Heart right ventricle (tissue), 16 donors: Measurements from ENCODE around the gene KIF3B. TPM values are rescaled to one million over a fixed set of nuclear protein-coding genes. Genes with fewer than 3 reads are reported as not detected.

Source experiments
- ATAC-seq, 8 donors: fragments of 200-7000 bp; cut with Tn5 transposase; one replicate each; pipeline ENCODE4 v1.9.1; 2020; ENCODE audit warnings: mild to moderate bottlenecking in 8 of 8, moderate library complexity in 8 of 8, moderate number of reproducible peaks in 1 of 8
- DNase-seq, 2 donors: peaks; one replicate each; pipeline ENCODE4 v3.0.0-alpha.2; 2020
- H3K27ac ChIP-seq, 10 donors: fragments of 200-600 bp; sonication (generic) in 2 of 10; one replicate each; pipeline versions ENCODE4 v1.5.0 to v1.8.0; 2020 to 2022; ENCODE audit warnings: mild to moderate bottlenecking in 3 of 10
- H3K27me3 ChIP-seq, 7 donors: fragments of 200-600 bp; one replicate each; pipeline ENCODE4 v1.8.0; 2021 to 2022; ENCODE audit warnings: mild to moderate bottlenecking in 2 of 7
- H3K36me3 ChIP-seq, 9 donors: fragments of 200-600 bp; sonication (generic) in 1 of 9; one replicate each; pipeline versions ENCODE4 v1.5.0 to v1.8.0; 2020 to 2022; ENCODE audit warnings: mild to moderate bottlenecking in 2 of 9
- H3K4me1 ChIP-seq, 9 donors: fragments of 200-600 bp; sonication (generic) in 1 of 9; one replicate each; pipeline versions ENCODE4 v1.5.0 to v1.8.0; 2020 to 2022; ENCODE audit warnings: mild to moderate bottlenecking in 4 of 9
- H3K4me3 ChIP-seq, 10 donors: fragments of 200-600 bp; sonication (generic) in 2 of 10; one replicate each; pipeline versions ENCODE4 v1.5.0 to v1.8.0; 2020 to 2022; ENCODE audit warnings: mild to moderate bottlenecking in 7 of 10, moderate library complexity in 2 of 10
- H3K9me3 ChIP-seq, 11 donors: fragments of 200-600 bp in 10 of 11; sonication (generic) in 2 of 11; one replicate each; pipeline versions ENCODE4 v1.5.0 to v1.8.0; 2013 to 2022; ENCODE audit warnings: mild to moderate bottlenecking in 2 of 11, control low read depth in 1 of 11, moderate library complexity in 1 of 11
- WGBS, 2 donors: extraction: QIAGEN DNeasy Blood & Tissue Kit; methylation state at CpG; one replicate each; pipeline ENCODE4 v1.1.7; 2013; ENCODE audit warnings: inconsistent platforms in 1 of 2; 5-methylcytosine and 5-hydroxymethylcytosine counted together
- intact Hi-C, 10 donors: fragments of 100-400 bp; cut with DNase I; formaldehyde crosslinking; loops; one replicate each; pipeline versions ENCODE4 v1.11.1 to v1.14.2; 2022
- long read RNA-seq, 3 donors: library from polyadenylated mRNA; unstranded; transcript quantifications; one replicate each; pipeline ENCODE4 v2.0.0, GENCODE V29; 2020 to 2021
- polyA plus RNA-seq, 2 donors: library from polyadenylated mRNA; stranded (reverse); fragments of 200-250 nt; gene quantifications; one replicate each; pipeline ENCODE4 v1.2.3, GENCODE V29; 2013
- total RNA-seq, 10 donors: library from RNA; stranded (reverse); fragmentation: NEBNext Ultra II Directional in 3 of 10; extraction: Animal tissue kit (Norgen Biotek cat#: 25700) in 3 of 10; gene quantifications; one replicate each; pipeline versions ENCODE4 v1.2.1 to v1.2.4, GENCODE V29; 2021 to 2023
- TF ChIP-seq, protein P1 (sequence below), 9 donors: fragments of 200-600 bp; sonication (generic) in 2 of 9; IDR thresholded peaks; one replicate each; pipeline versions ENCODE4 v1.5.0 to v1.8.0; 2021 to 2022; ENCODE audit warnings: antibody characterized with exemption in 9 of 9, mild to moderate bottlenecking in 5 of 9, moderate library complexity in 1 of 9
- donor health status: Arrhythmogenic right ventricular cardiomyopathy.
- donor health status: ischemic (EF 13 %, LVEDD 7.1; RV severe dilation, severe dysfunction).
- donor health status: healthy with polysubstance abuse.
- donor health status: DM: no; HTN: yes; CAD: no.
- donor health status: DM: no; HTN: no; CAD: no.
- donor health status: ischemic (EF 25% LVEDD 6.9; RV normal size, moderate dysfunction).
- donor health status: ischemic (EF 25% LVEDD 5.7; RV mildly dilated, moderate dysfunction).
- donor health status: healthy.
- donor health status: DM: yes; HTN: yes; CAD: no.
- donor health status: Ischemic cardiomyopathy.
- donor health status: ischemic (EF 35%, LVEDD 5.7; RV mildly dilated, moderate dysfunction).
- donor health status: nonischemic (EF 11% LVEDD 7.7; RV severe dilation, severe dysfunction).
- donor health status: DM: yes; HTN: yes; CAD: no.
- donor health status: PGD.
- donor health status: ischemic (EF 29% LVEDD 5.4; RV normal size, mild dysfunction).
- donor health status: nonischemic (EF 23%, LVEDD 6.1; RV moderate dilation, normal function).

Gene KIF3B
- 10 to 100 TPM in 9 of 10 donors, 1 to 10 TPM in 1; 9.2 to 16.3 (median 11.5) TPM for total RNA-seq
- 1 to 10 TPM; 4.7 to 8.4 TPM for polyA plus RNA-seq
- long read RNA-seq, donor 1, full-length matches to known transcripts: 3 of 8 reads
- long read RNA-seq, donor 1, partial matches to known transcripts: 2 of 8 reads
- long read RNA-seq, donor 1, other reads (novel, unspliced or antisense): 3 of 8 reads
- long read RNA-seq, donor 2, partial matches to known transcripts: 0 of 3 reads
- long read RNA-seq, donor 2, other reads (novel, unspliced or antisense): 3 of 3 reads
- long read RNA-seq, donor 3, full-length matches to known transcripts: 2 of 16 reads
- long read RNA-seq, donor 3, partial matches to known transcripts: 10 of 16 reads
- long read RNA-seq, donor 3, other reads (novel, unspliced or antisense): 4 of 16 reads

DNA sequence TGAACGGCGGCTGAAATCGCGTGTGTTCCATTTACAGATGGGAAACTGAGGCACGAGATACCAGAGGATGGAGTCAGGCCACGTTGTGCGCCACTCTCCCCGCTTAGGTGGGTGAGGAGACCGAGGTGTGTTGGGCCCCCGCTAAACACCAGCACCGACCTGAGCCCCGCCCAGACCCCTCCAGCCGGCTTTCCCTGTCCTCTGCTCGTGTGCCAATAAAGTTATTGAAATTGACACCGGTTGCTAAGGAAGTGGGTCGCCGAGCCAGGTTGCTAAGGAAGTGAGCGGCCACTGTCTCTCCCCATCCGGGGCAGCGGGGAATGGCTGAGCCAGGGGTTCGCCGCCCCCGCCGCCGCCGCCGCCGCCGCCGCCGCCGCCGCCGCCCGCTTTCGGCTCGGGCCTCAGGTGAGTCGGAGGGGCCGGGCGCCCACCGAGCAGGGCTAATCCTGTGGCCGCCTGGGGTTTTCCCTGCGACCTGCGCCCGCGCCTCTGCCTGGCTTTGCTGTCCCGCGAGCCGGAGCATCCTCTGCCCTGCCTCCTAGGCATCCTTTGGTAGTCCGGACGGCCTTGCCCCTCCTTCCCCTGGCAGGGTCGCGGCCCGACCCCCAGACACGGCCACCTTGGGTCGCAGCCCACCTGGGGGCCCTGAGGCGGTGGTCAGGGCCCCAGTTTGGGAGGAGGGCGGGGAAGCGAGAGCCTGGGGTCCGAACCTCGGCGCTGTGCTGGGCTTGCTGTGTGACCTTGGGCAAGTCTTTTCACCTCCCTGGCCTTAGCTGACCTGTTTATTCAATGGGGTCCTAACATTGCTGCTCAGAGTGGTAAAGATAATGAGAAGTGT, at the start of gene KIF3B:
KIF3B (plus strand) TSS at position 291 of the 838 bp plus-strand sequence. CDS start 32,127 bp downstream, outside the sequence.
- ATAC-seq: peak; percentile 92 to 98 (median 96)
- Histone ChIP-seq H3K27ac (peak within 1 kb of the TSS; percentile 11 to 92 (median 83)), H3K4me3 (peak within 1 kb of the TSS; percentile 68 to 99 (median 92)), H3K27me3 (no peaks in the 10 kb centered on the region), H3K9me3 (peaks cover 0 to 4% (median 0%) of the 10 kb centered on the region in 11 donors), H3K4me1 (peaks cover 0 to 29% (median 23%) of the 10 kb centered on the region in 9 donors), H3K36me3 (no peaks in the 10 kb centered on the region)
- TF ChIP-seq, protein P1, sequence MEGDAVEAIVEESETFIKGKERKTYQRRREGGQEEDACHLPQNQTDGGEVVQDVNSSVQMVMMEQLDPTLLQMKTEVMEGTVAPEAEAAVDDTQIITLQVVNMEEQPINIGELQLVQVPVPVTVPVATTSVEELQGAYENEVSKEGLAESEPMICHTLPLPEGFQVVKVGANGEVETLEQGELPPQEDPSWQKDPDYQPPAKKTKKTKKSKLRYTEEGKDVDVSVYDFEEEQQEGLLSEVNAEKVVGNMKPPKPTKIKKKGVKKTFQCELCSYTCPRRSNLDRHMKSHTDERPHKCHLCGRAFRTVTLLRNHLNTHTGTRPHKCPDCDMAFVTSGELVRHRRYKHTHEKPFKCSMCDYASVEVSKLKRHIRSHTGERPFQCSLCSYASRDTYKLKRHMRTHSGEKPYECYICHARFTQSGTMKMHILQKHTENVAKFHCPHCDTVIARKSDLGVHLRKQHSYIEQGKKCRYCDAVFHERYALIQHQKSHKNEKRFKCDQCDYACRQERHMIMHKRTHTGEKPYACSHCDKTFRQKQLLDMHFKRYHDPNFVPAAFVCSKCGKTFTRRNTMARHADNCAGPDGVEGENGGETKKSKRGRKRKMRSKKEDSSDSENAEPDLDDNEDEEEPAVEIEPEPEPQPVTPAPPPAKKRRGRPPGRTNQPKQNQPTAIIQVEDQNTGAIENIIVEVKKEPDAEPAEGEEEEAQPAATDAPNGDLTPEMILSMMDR (IDR thresholded peaks at IDR 0.05): no peak
- intact Hi-C loops: loop anchor here in 3 of 10 donors (2.0 to 10.0 kb wide), 4 partner anchors 55 to 80 kb away; partner anchors contain the start of genes PLAGL2 (in 2 of the 3), POFUT1 (in 2 of the 3) and ASXL1 (in 1 of the 3)
- WGBS, 2 donors: 2% methylated on average over 44 to 62 of the region's 62 CpGs
- peak; percentile 85 to 93 for DNase-seq

DNA sequence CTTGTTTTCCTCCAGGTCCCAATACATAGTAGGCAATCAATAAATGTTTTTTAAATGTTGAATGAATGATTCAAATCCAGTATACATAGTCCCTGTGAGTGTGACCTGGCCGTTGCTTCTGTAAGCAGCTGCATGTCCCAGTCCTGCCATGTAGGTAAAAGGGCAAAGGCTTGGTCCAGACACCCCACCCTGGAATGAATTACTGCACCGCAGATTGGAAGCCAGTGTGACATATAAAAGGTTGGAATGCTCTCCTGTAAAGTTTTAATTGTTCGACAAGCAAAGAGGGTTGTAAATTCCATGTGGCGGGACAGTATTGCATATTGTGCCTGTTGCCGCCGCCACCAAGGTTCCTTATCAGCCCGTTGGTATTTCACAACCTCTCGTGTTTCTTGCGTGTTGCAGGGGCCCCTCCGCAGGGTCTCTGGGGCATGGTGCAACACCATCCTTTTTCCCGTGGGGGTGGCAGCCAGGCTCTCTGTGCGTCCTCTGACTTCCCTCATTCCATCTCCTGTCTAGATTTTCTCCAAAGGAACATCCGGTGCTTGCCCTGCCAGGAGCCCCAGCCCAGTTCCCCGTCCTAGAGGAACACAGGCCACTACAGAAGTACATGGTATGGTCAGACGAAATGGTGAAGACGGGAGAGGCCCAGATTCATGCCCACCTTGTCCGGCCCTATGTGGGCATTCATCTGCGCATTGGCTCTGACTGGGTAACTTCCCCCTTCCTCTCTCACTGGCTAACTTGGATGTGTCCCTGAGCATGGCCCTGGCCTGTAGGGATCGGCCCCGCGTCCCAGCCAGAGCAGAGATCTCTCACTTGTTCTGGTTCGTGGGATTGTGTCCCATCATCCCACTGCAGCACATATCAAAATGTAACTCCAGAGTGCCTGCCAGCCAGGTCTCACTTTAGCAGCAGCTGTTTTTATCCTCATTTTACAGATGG, 49.4 kb upstream of the KIF3B start:
- Histone ChIP-seq H3K36me3 (peaks cover 0 to 92% (median 22%) of the 10 kb centered on the region in 9 donors), H3K4me3 (peak overlapping the region in 3 of 10 donors; percentile 6 to 25 (median 13)), H3K27me3 (no peaks in the 10 kb centered on the region), H3K27ac (peak overlapping the region; percentile 19 to 88 (median 66)), H3K4me1 (peaks cover 0 to 36% (median 7%) of the 10 kb centered on the region in 9 donors), H3K9me3 (no peaks in the 10 kb centered on the region)
- 47 to 63% methylated on average over 22 of the region's 22 CpGs for WGBS, 2 donors
- ATAC-seq: peak; percentile 63 to 91 (median 82)
- intact Hi-C loops: no loop called here
- peak; percentile 12 to 31 for DNase-seq
- TF ChIP-seq, protein P1 (IDR thresholded peaks at IDR 0.05): no peak

DNA sequence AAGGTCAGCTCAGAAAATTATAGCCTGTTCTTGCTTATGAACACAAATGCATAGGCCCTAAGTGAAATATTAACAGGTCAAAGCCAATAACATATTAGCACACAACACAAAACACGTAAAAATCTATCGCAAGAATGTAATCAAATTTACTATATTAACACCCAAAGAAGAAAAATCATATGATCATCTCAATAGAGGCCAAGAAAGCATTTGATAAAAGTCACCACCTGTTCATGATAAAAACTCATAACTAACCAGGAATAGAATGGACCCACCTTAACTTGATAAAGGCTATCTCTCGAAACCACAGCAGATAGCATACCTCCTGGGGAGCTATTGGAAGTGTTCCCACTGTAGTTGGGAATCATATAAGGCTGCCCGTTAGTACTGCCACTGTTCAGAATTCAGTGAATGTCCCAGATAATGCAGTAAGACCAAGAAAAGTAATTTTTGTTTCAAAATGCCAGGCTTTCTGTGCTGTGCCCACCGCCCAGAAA, 48.2 kb upstream of the KIF3B start:
- intact Hi-C loops: no loop called here
- H3K36me3 ChIP-seq: peaks cover 0 to 92% (median 29%) of the 10 kb centered on the region in 9 donors
- no peak overlapping the region for H3K4me3 ChIP-seq
- TF ChIP-seq, protein P1 (IDR thresholded peaks at IDR 0.05): no peak
- no peak overlapping the region for H3K27ac ChIP-seq
- no peak for ATAC-seq
- peaks cover 0 to 43% (median 7%) of the 10 kb centered on the region in 9 donors for H3K4me1 ChIP-seq
- no peak for DNase-seq
- WGBS, 2 donors: 68 to 80% methylated on average over 5 of the region's 5 CpGs
- H3K27me3 ChIP-seq: no peaks in the 10 kb centered on the region
- no peaks in the 10 kb centered on the region for H3K9me3 ChIP-seq
